Measurements from ENCODE around the gene PRKG1.

The PRKG1 gene

DNA sequence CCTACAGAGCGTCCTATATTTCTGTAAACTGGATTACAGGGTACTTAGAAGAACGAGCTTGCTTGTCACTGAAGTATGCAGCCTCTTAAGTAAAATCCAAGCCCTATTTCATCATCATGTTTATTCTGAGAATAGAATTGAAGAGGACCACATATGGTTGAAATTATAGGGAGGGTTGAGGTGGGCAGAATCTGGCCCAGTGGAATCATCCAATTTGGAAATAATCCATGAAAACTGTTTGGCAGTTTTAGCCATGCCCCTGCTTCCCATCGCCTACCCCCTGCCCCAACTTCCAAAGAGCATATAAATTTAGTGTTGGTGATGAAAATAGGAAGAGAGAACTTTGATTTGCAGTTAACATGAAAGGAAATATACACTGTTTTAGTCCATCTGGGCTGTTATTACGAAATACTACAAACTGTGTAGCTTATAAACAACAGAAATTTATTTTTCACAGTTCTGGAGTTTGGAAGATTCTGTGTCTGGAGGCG is 150.4 kb downstream of the PRKG1 start:
- no peak overlapping the region for H3K27ac ChIP-seq
- TF ChIP-seq ZFX (IDR thresholded peaks at IDR 0.05; ENCODE audit: borderline replicate concordance), result no peak
- TF ChIP-seq, protein P1, sequence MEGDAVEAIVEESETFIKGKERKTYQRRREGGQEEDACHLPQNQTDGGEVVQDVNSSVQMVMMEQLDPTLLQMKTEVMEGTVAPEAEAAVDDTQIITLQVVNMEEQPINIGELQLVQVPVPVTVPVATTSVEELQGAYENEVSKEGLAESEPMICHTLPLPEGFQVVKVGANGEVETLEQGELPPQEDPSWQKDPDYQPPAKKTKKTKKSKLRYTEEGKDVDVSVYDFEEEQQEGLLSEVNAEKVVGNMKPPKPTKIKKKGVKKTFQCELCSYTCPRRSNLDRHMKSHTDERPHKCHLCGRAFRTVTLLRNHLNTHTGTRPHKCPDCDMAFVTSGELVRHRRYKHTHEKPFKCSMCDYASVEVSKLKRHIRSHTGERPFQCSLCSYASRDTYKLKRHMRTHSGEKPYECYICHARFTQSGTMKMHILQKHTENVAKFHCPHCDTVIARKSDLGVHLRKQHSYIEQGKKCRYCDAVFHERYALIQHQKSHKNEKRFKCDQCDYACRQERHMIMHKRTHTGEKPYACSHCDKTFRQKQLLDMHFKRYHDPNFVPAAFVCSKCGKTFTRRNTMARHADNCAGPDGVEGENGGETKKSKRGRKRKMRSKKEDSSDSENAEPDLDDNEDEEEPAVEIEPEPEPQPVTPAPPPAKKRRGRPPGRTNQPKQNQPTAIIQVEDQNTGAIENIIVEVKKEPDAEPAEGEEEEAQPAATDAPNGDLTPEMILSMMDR (IDR thresholded peaks at IDR 0.05), result no peak

GRCh38 chr10:51227897-51228713 is 153.8 kb downstream of the PRKG1 start:
- H3K27ac ChIP-seq, result no peak overlapping the region
- TF ChIP-seq, protein P1 (IDR thresholded peaks at IDR 0.05), result no peak
- TF ChIP-seq ZFX (IDR thresholded peaks at IDR 0.05; ENCODE audit: borderline replicate concordance), result no peak

DNA sequence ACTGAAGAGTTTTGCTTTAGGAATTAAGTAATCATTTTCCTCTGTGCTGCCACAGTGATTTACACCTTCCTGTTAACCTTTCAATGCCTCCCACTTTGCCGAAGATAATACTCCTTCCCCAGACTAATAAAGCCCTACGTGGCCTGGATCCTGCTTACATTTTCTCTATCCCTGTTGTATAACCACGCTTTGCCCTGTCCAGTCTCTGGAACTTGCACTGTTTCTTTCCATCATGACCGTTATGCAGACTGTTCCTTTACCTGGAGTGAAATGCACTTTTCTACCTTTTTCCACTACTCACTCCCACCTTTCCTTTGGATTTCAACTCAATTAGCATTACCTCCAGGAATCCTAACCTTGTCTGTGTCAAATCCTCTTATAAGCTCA is 154.4 kb downstream of the PRKG1 start:
- no peak overlapping the region for H3K27ac ChIP-seq
- TF ChIP-seq ZFX (IDR thresholded peaks at IDR 0.05; ENCODE audit: borderline replicate concordance), result no peak

- TF ChIP-seq, protein P1 (IDR thresholded peaks at IDR 0.05), result no peak
- no peak for TF ChIP-seq ZFX (IDR thresholded peaks at IDR 0.05; ENCODE audit: borderline replicate concordance)
- H3K27ac ChIP-seq, result peak overlapping the region; percentile 57
Measured at GRCh38 chr10:51230887-51231585, 156.7 kb downstream of the PRKG1 start.

GRCh38 chr10:51231754-51232153 is 157.5 kb downstream of the PRKG1 start:
- peak overlapping the region; percentile 57 for H3K27ac ChIP-seq
- no peak for TF ChIP-seq ZFX (IDR thresholded peaks at IDR 0.05; ENCODE audit: borderline replicate concordance)
- TF ChIP-seq, protein P1 (IDR thresholded peaks at IDR 0.05), result no peak

GRCh38 chr10:51233337-51234100 is 159.2 kb downstream of the PRKG1 start:
- no peak for TF ChIP-seq ZFX (IDR thresholded peaks at IDR 0.05; ENCODE audit: borderline replicate concordance)
- TF ChIP-seq, protein P1 (IDR thresholded peaks at IDR 0.05), result no peak
- H3K27ac ChIP-seq, result peak overlapping the region; percentile 57; the same call in 1 of the 2 replicates

DNA sequence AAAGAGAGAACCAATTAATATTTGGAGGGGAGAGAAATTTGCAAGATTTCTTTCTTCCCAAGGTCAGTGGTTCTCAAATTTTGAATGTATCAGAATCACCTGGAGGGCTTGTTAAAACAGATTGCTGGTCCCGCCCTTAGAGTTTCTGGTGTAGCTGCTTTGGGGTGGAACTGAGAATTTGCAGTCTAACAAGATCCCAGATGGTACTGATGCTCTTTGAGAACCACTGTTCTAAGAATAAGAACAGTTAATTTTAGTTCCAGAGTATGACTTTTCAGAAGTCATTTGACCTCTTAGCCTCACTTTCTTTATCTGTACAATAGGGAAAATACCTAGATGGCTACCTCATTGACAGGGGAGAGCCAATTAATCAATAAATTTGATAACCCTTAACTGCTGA is 161.6 kb downstream of the PRKG1 start:
- TF ChIP-seq, protein P1 (IDR thresholded peaks at IDR 0.05), result no peak
- no peak for TF ChIP-seq ZFX (IDR thresholded peaks at IDR 0.05; ENCODE audit: borderline replicate concordance)
- H3K27ac ChIP-seq, result no peak overlapping the region
